ENCODE measurements around the gene PRSS3.
"Not testable (repeated sequence)": the region's sequence is repeated elsewhere in the genome, so short reads cannot be mapped to it uniquely, and the experiment has no call there.

PRSS3 gene

DNA sequence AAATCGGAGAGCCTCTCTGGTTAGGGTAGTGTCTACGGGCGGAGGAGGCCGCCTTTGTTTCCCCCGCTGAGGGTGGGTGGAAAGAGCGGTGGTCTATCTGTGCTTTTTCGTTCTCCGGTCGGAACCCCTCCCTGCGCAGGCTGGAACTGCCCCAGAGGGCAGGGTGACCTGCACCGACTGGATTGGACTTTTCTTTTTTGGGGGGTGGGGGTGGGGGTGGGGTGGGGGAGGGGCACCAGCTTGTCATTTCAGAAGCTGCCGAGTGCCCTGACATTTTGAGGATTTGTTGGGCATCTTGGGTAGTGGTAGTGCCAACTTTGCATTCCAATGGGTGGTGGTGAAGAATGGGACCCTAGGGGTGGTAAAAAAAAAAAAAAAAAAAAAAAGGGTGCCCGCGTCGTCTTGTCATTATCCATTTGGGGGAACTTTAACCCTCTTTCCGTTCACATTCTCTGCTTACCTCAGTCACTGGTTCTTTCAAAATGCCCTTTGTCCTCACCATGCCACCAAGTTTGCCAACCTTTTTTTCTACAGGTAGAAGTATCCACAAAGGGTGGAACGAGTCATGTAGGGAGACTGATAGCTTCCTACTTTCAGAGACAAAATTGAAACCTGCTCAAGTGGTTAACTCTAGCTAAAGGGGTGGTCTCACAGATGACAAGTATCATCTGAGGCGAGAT is 22.9 kb downstream of the PRSS3 start:
- Histone ChIP-seq H3K9me3 (ENCODE audit: control insufficient read depth, low read length) (no peaks in the 10 kb centered on the region), H3K27ac (ENCODE audit: low read depth, low read length, severe bottlenecking) (peak overlapping the region; percentile 97), H3K36me3 (ENCODE audit: control insufficient read depth, insufficient read depth, low read length) (peaks cover 13% of the 10 kb centered on the region), H3K4me1 (ENCODE audit: control insufficient read depth, insufficient read depth, low read length, poor library complexity, severe bottlenecking) (peaks cover 9% of the 10 kb centered on the region), H3K4me3 (ENCODE audit: extremely low read depth, insufficient read depth, low read length, poor library complexity, severe bottlenecking) (peak overlapping the region; percentile 92)
- WGBS, 2 experiments (ENCODE audit: insufficient coverage in 2 of 2): 0% methylated on average over 6 to 7 of the region's 18 CpGs

DNA sequence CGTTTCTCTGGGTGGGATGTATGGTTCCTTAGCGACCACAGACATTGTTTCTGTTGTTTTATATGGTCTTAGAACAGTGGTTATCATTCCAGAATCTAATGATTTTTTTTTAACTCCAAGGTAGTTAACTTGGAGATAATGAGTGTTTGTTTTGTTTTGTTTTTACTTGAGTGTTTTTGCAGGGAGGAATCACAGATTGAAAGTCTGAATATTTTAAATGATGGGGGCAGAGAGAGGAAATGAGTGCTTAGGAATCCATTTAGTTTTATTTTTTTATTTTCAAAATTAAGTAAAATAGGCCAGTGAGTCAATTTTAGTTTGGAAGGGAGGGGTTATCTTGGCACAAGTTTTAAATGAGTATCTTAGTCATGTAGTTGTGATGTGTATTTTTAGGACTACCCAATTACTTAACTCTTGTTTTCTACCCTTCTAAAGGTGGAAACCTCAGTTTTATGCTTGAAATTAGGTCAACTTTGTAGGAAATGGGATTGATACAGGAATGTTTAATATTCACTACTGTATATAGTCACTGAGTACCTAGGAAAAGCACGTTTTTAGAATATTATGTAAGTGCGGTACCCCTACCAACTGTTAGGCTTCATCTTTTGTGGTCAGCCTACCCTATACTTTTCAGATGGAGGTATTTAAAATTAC is 23.6 kb downstream of the PRSS3 start:
- peak overlapping the region; percentile 92 for H3K4me3 ChIP-seq (ENCODE audit: extremely low read depth, insufficient read depth, low read length, poor library complexity, severe bottlenecking)
- 0% methylated on average over 2 of the region's 4 CpGs; no CpG with 5 or more reads in 1 of the 2 experiments for WGBS, 2 experiments (ENCODE audit: insufficient coverage in 2 of 2)
- H3K4me1 ChIP-seq (ENCODE audit: control insufficient read depth, insufficient read depth, low read length, poor library complexity, severe bottlenecking): peaks cover 9% of the 10 kb centered on the region
- peaks cover 19% of the 10 kb centered on the region for H3K36me3 ChIP-seq (ENCODE audit: control insufficient read depth, insufficient read depth, low read length)
- peak overlapping the region; percentile 97 for H3K27ac ChIP-seq (ENCODE audit: low read depth, low read length, severe bottlenecking)
- no peaks in the 10 kb centered on the region for H3K9me3 ChIP-seq (ENCODE audit: control insufficient read depth, low read length)

DNA sequence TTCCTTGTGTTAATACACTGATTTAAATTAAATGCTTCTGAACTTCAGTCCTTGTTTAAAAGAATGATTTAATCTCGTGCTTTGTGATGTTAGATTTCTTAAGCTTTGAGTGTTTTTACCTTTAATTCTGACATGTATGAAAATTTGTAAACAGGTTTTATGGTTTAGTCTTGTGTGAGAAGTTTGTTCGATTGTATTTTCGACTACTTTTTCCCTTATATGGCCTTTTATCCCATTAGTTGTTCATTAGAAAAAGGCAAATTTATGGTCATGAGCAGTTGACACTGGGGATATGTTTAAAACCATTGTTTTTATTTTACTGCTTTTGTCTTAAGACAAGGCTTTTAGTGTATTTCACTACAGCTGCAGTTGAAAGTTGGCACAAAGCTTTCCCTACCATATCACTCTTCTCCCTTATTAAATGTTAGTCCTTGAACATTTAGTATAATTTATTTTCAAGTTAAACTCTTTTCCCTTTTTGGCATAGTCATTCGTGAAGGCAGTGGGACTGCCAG is 24.9 kb downstream of the PRSS3 start:
- H3K9me3 ChIP-seq (ENCODE audit: control insufficient read depth, low read length): no peaks in the 10 kb centered on the region
- H3K4me1 ChIP-seq (ENCODE audit: control insufficient read depth, insufficient read depth, low read length, poor library complexity, severe bottlenecking): peaks cover 7% of the 10 kb centered on the region
- no peak overlapping the region for H3K27ac ChIP-seq (ENCODE audit: low read depth, low read length, severe bottlenecking)
- peak overlapping the region; percentile 9 for H3K4me3 ChIP-seq (ENCODE audit: extremely low read depth, insufficient read depth, low read length, poor library complexity, severe bottlenecking)
- 100% methylated on average over 1 of the region's 4 CpGs for WGBS, 2 experiments (ENCODE audit: insufficient coverage in 2 of 2)
- H3K36me3 ChIP-seq (ENCODE audit: control insufficient read depth, insufficient read depth, low read length): peaks cover 27% of the 10 kb centered on the region

DNA sequence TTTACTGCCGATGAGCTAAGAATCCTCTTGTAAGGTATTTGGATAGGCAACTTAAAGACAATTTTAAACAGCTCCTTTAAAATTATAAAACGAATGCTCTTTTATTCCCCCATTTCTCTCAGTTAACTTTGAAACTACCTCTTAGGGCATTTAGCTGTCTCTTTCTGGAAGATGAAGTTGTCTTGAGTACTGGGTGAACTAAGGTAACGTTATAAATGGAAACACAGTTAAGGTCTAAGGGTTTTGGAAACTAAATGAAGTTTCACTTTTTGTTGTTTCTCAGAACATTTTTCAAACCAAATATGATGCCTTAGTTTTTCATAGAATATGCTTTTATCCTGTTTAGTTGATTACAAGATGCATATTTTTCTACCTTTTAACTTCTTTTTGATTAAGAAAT is 28.4 kb downstream of the PRSS3 start:
- Histone ChIP-seq H3K4me3 (ENCODE audit: extremely low read depth, insufficient read depth, low read length, poor library complexity, severe bottlenecking) (no peak overlapping the region), H3K36me3 (ENCODE audit: control insufficient read depth, insufficient read depth, low read length) (peaks cover 43% of the 10 kb centered on the region), H3K27ac (ENCODE audit: low read depth, low read length, severe bottlenecking) (no peak overlapping the region), H3K4me1 (ENCODE audit: control insufficient read depth, insufficient read depth, low read length, poor library complexity, severe bottlenecking) (peaks cover 3% of the 10 kb centered on the region), H3K9me3 (ENCODE audit: control insufficient read depth, low read length) (no peaks in the 10 kb centered on the region)
- 100% methylated on average over 1 of the region's 3 CpGs; no CpG with 5 or more reads in 1 of the 2 experiments for WGBS, 2 experiments (ENCODE audit: insufficient coverage in 2 of 2)

DNA sequence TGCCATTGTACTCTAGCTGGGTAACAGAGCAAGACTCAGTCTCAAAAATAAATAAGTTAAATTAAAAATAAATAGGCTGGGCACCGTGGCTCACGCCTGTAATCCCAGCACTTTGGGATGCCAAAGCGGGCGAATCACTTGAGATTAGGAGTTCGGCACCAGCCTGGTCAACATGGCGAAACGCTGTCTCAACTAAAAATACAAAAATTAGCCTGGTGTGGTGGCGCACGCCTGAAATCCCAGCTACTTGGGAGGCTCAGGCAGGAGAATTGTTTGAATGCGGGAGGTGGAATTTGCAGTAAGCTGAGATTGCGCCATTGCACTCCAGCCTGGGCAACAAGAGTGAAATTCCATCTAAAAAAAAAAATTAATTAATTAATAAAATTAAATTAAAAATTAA is 31.9 kb downstream of the PRSS3 start:
- not testable (repeated sequence) for H3K27ac ChIP-seq (ENCODE audit: low read depth, low read length, severe bottlenecking); H3K9me3 ChIP-seq (ENCODE audit: control insufficient read depth, low read length); H3K4me1 ChIP-seq (ENCODE audit: control insufficient read depth, insufficient read depth, low read length, poor library complexity, severe bottlenecking); H3K4me3 ChIP-seq (ENCODE audit: extremely low read depth, insufficient read depth, low read length, poor library complexity, severe bottlenecking)
- H3K36me3 ChIP-seq (ENCODE audit: control insufficient read depth, insufficient read depth, low read length): peaks cover 46% of the 10 kb centered on the region
- WGBS, 2 experiments (ENCODE audit: insufficient coverage in 2 of 2): 94 to 96% methylated on average over 8 to 10 of the region's 11 CpGs

DNA sequence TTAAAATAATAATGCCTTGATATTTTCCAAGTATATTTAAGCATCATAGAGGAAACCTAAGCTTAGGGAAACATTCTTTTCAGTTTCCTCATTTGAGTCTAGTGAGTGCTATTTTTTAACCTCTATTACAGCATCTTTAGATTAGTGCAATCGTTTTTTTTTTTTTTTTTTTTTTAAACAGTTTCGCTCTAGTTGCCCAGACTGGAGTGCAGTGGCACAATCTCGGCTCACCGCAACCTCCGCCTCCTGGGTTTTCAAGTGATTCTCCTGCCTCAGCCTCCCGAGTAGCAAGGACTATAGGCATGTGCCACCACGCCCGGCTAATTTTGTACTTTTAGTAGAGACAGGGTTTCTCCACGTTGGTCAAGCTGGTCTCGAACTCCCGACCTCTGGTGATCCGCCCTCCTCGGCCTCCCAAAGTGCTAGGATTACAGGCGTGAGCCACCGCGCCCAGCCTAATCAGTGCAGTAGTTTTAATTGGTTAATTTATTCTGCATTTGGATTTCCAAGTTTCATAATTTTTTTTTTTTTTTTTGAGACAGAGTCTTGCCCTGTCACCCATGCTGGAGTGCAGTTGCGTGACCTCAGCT is 34.4 kb downstream of the PRSS3 start:
- H3K4me1 ChIP-seq (ENCODE audit: control insufficient read depth, insufficient read depth, low read length, poor library complexity, severe bottlenecking); H3K9me3 ChIP-seq (ENCODE audit: control insufficient read depth, low read length); H3K4me3 ChIP-seq (ENCODE audit: extremely low read depth, insufficient read depth, low read length, poor library complexity, severe bottlenecking); H3K27ac ChIP-seq (ENCODE audit: low read depth, low read length, severe bottlenecking): not testable (repeated sequence)
- peaks cover 30% of the 10 kb centered on the region for H3K36me3 ChIP-seq (ENCODE audit: control insufficient read depth, insufficient read depth, low read length)
- WGBS, 2 experiments (ENCODE audit: insufficient coverage in 2 of 2): 95 to 96% methylated on average over 12 to 14 of the region's 17 CpGs

DNA sequence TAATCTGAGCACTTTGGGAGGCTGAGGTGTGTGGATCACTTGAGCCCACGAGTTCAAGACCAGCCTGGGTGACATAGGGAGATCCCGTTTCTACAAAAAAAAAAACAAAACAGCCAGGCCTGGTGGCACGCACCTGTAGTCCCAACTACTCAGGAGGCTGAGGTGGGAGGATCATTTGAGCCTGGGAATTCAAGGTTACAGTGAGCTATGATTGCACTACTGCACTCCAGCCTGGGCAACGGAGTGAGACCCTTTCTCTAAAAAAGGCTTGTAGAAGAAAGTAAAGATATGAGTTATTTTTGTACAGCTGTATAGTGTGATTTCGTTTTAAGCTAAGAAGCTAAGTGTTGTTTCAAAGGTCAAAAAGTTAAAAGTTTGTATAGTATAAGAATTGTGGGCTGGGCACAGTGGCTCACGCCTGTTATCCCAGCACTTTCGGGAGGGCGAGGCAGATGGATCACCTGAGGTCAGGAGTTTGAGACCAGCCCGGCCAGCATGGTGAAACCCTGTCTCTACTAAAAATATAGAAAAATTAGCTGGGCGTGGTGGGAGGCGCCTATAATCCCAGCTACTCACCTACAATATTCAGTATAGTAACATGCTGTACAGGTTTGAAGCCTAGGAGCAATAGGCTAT is 40.4 kb downstream of the PRSS3 start:
- Histone ChIP-seq H3K4me3 (ENCODE audit: extremely low read depth, insufficient read depth, low read length, poor library complexity, severe bottlenecking) (no peak overlapping the region), H3K9me3 (ENCODE audit: control insufficient read depth, low read length) (no peaks in the 10 kb centered on the region), H3K36me3 (ENCODE audit: control insufficient read depth, insufficient read depth, low read length) (peaks cover 16% of the 10 kb centered on the region), H3K4me1 (ENCODE audit: control insufficient read depth, insufficient read depth, low read length, poor library complexity, severe bottlenecking) (peaks cover 3% of the 10 kb centered on the region), H3K27ac (ENCODE audit: low read depth, low read length, severe bottlenecking) (no peak overlapping the region)
- WGBS, 2 experiments (ENCODE audit: insufficient coverage in 2 of 2): 94 to 98% methylated on average over 4 to 9 of the region's 11 CpGs

DNA sequence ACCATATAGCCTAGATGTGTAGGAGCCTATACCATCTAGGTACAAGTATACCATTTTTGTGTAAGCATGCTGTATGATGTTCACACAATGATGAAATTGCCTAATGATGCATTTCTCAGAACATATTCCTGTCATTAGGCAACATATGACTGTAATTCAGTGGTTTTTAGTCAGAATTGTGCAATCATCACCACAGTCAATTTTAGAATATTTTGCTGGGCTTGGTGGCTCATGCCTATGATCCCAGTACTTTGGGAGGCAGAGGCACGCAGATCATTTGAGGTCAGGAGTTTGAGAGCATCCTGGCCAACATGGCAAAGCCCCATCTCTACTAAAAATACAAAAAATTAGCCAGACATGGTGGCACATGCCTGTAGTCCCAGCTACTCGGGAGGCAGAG is 40.9 kb downstream of the PRSS3 start:
- not testable (repeated sequence) for H3K9me3 ChIP-seq (ENCODE audit: control insufficient read depth, low read length); H3K4me1 ChIP-seq (ENCODE audit: control insufficient read depth, insufficient read depth, low read length, poor library complexity, severe bottlenecking); H3K4me3 ChIP-seq (ENCODE audit: extremely low read depth, insufficient read depth, low read length, poor library complexity, severe bottlenecking); H3K27ac ChIP-seq (ENCODE audit: low read depth, low read length, severe bottlenecking)
- H3K36me3 ChIP-seq (ENCODE audit: control insufficient read depth, insufficient read depth, low read length): peaks cover 16% of the 10 kb centered on the region
- 80% methylated on average over 1 of the region's 2 CpGs; no CpG with 5 or more reads in 1 of the 2 experiments for WGBS, 2 experiments (ENCODE audit: insufficient coverage in 2 of 2)

DNA sequence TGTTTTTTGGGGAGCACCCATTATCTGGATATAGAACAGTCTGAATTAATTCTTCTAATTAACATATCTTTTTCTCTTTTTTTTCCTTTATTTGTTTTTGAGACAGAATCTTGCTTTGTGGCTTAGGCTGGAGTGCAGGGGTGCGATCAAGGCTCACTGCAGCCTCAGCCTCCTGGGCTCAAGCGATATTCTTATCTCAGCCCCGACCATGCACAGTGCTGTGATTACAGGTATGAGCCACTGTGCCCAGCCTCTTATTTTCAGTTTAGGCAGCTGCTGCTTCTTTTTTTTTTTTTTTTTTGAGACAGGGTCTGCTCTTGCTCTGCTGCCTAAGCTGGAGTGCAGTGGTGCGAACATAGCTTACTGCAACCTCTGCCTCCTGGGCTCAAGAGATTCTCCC is 41.8 kb downstream of the PRSS3 start:
- Histone ChIP-seq H3K4me1 (ENCODE audit: control insufficient read depth, insufficient read depth, low read length, poor library complexity, severe bottlenecking) (peaks cover 3% of the 10 kb centered on the region), H3K36me3 (ENCODE audit: control insufficient read depth, insufficient read depth, low read length) (peaks cover 16% of the 10 kb centered on the region), H3K9me3 (ENCODE audit: control insufficient read depth, low read length) (no peaks in the 10 kb centered on the region)

DNA sequence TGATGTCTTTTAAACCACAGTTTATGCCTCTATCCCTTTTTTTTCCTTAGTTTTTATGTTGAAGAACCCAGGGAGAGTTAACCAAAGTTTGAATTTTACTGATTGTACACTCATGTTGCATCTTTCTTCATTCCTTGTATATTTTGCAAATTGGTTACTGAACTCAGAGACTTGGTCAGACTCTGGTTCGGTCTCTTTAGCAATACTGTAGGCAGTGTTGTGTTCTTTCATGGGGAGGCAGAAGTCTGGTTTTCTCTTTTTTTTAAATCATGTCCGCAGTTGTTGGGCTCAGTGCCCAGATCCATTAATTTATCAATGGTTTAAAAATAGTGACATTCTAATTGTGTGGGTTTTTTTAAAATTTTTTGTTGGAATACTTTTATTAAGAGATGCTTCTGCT is 45.0 kb downstream of the PRSS3 start:
- WGBS, 2 experiments (ENCODE audit: insufficient coverage in 2 of 2): 100% methylated on average over 1 of the region's 2 CpGs; no CpG with 5 or more reads in 1 of the 2 experiments
- H3K4me1 ChIP-seq (ENCODE audit: control insufficient read depth, insufficient read depth, low read length, poor library complexity, severe bottlenecking): peaks cover 3% of the 10 kb centered on the region
- no peak overlapping the region for H3K27ac ChIP-seq (ENCODE audit: low read depth, low read length, severe bottlenecking)
- no peak overlapping the region for H3K4me3 ChIP-seq (ENCODE audit: extremely low read depth, insufficient read depth, low read length, poor library complexity, severe bottlenecking)
- H3K36me3 ChIP-seq (ENCODE audit: control insufficient read depth, insufficient read depth, low read length): peaks cover 30% of the 10 kb centered on the region
- no peaks in the 10 kb centered on the region for H3K9me3 ChIP-seq (ENCODE audit: control insufficient read depth, low read length)

More for the DNA sequence above, 41.8 kb downstream of the PRSS3 start:
- Histone ChIP-seq H3K4me3 (ENCODE audit: extremely low read depth, insufficient read depth, low read length, poor library complexity, severe bottlenecking) (no peak overlapping the region), H3K27ac (ENCODE audit: low read depth, low read length, severe bottlenecking) (no peak overlapping the region)
- 96 to 100% methylated on average over 2 to 4 of the region's 4 CpGs for WGBS, 2 experiments (ENCODE audit: insufficient coverage in 2 of 2)

All from mesodermal cell (in vitro differentiated cells).